ENCODE measurements around the gene PNPLA6. TPM values are rescaled to one million over a fixed set of nuclear protein-coding genes. Genes with fewer than 3 reads are reported as not detected.

PNPLA6 gene
- total RNA-seq, 2 experiments from 2014 or later: 62.0 to 70.9 TPM

GRCh38 chr19:7528522-7529245 lies 6.8 kb upstream of the PNPLA6 start:
- no peak overlapping the region for H3K4me3 ChIP-seq (ENCODE audit: low read length)
- ATAC-seq (ENCODE audit: poor library complexity): no peak
- ChIA-PET CTCF (no interaction called here), POLR2A (no interaction called here)
- Mint-ChIP-seq H3K4me3 (no peak overlapping the region), H3K27ac (no peak overlapping the region), H3K4me1 (ENCODE audit: low read depth) (peaks cover under 1% of the 10 kb centered on the region), H3K36me3 (ENCODE audit: low read depth) (peaks cover 11% of the 10 kb centered on the region), H3K9me3 (no peaks in the 10 kb centered on the region), H3K27me3 (no peaks in the 10 kb centered on the region)
- H3K27me3 ChIP-seq (ENCODE audit: control insufficient read depth in 1 of 2, insufficient read depth in 2 of 2, low read length in 2 of 2): no peaks in the 10 kb centered on the region
- H3K36me3 ChIP-seq (ENCODE audit: insufficient read depth, low read length): peaks cover 9% of the 10 kb centered on the region
- peaks cover 8% of the 10 kb centered on the region for H3K4me1 ChIP-seq (ENCODE audit: insufficient read depth, low read length)
- DNase-seq: no peak
- no peaks in the 10 kb centered on the region for H3K9me3 ChIP-seq (ENCODE audit: control insufficient read depth in 1 of 2, insufficient read depth in 1 of 2, low read length in 2 of 2)
- intact Hi-C loops (cut with DNase I, micrococcal nuclease): no loop called here
- H3K27ac ChIP-seq (ENCODE audit: low read depth in 1 of 2, low read length in 2 of 2): no peak overlapping the region
- no peak for TF ChIP-seq CTCF (IDR thresholded peaks at IDR 0.05)

GRCh38 chr19:7529246-7529600 lies 6.3 kb upstream of the PNPLA6 start:
- H3K4me1 ChIP-seq (ENCODE audit: insufficient read depth, low read length): peaks cover 11% of the 10 kb centered on the region
- H3K27me3 Mint-ChIP-seq: no peaks in the 10 kb centered on the region
- POLR2A ChIA-PET: no interaction called here
- peaks cover 11% of the 10 kb centered on the region for H3K36me3 Mint-ChIP-seq (ENCODE audit: low read depth)
- peaks cover 9% of the 10 kb centered on the region for H3K36me3 ChIP-seq (ENCODE audit: insufficient read depth, low read length)
- H3K4me3 Mint-ChIP-seq: no peak overlapping the region
- H3K9me3 ChIP-seq (ENCODE audit: control insufficient read depth in 1 of 2, insufficient read depth in 1 of 2, low read length in 2 of 2): no peaks in the 10 kb centered on the region
- H3K27ac Mint-ChIP-seq: no peak overlapping the region
- intact Hi-C loops (cut with DNase I, micrococcal nuclease): no loop called here
- TF ChIP-seq CTCF (IDR thresholded peaks at IDR 0.05): no peak
- CTCF ChIA-PET: no interaction called here
- H3K27me3 ChIP-seq (ENCODE audit: control insufficient read depth in 1 of 2, insufficient read depth in 2 of 2, low read length in 2 of 2): no peaks in the 10 kb centered on the region
- DNase-seq (peak in 1 of 14 experiments; percentile 39), ATAC-seq (ENCODE audit: poor library complexity) (no peak)
- peaks cover 6% of the 10 kb centered on the region for H3K4me1 Mint-ChIP-seq (ENCODE audit: low read depth)
- H3K4me3 ChIP-seq (ENCODE audit: low read length): no peak overlapping the region
- H3K27ac ChIP-seq (ENCODE audit: low read depth in 1 of 2, low read length in 2 of 2): no peak overlapping the region
- no peaks in the 10 kb centered on the region for H3K9me3 Mint-ChIP-seq

GRCh38 chr19:7529610-7530490 lies 5.7 kb upstream of the PNPLA6 start:
- POLR2A ChIA-PET: no interaction called here

More at GRCh38 chr19:7529610-7530490, 5.7 kb upstream of the PNPLA6 start:
- Mint-ChIP-seq H3K36me3 (ENCODE audit: low read depth) (peaks cover 11% of the 10 kb centered on the region), H3K4me3 (no peak overlapping the region), H3K4me1 (ENCODE audit: low read depth) (peaks cover 12% of the 10 kb centered on the region), H3K27ac (no peak overlapping the region), H3K27me3 (no peaks in the 10 kb centered on the region), H3K9me3 (no peaks in the 10 kb centered on the region)
- H3K36me3 ChIP-seq (ENCODE audit: insufficient read depth, low read length): peaks cover 9% of the 10 kb centered on the region
- H3K27me3 ChIP-seq (ENCODE audit: control insufficient read depth in 1 of 2, insufficient read depth in 2 of 2, low read length in 2 of 2): no peaks in the 10 kb centered on the region
- ATAC-seq (ENCODE audit: poor library complexity): no peak
- no peak overlapping the region for H3K27ac ChIP-seq (ENCODE audit: low read depth in 1 of 2, low read length in 2 of 2)
- H3K4me1 ChIP-seq (ENCODE audit: insufficient read depth, low read length): peaks cover 17% of the 10 kb centered on the region
- no peak for DNase-seq
- H3K9me3 ChIP-seq (ENCODE audit: control insufficient read depth in 1 of 2, insufficient read depth in 1 of 2, low read length in 2 of 2): no peaks in the 10 kb centered on the region
- H3K4me3 ChIP-seq (ENCODE audit: low read length): no peak overlapping the region
- CTCF ChIA-PET: no interaction called here
- no peak for TF ChIP-seq CTCF (IDR thresholded peaks at IDR 0.05)
- intact Hi-C loops (cut with DNase I, micrococcal nuclease): loop anchor here in 1 of 2 experiments (5.0 to 10.0 kb wide), 2 partner anchors 375 to 793 kb away; partner anchors contain the start of genes GPR108, MAP2K7 and TRIP10
